Measurements from ENCODE around the gene ARL6IP6. TPM values are rescaled to one million over a fixed set of nuclear protein-coding genes. Genes with fewer than 3 reads are reported as not detected.

The ARL6IP6 gene
- total and polyA plus RNA-seq, 4 donors = 9.6 to 15.7 (median 12.7) TPM

DNA sequence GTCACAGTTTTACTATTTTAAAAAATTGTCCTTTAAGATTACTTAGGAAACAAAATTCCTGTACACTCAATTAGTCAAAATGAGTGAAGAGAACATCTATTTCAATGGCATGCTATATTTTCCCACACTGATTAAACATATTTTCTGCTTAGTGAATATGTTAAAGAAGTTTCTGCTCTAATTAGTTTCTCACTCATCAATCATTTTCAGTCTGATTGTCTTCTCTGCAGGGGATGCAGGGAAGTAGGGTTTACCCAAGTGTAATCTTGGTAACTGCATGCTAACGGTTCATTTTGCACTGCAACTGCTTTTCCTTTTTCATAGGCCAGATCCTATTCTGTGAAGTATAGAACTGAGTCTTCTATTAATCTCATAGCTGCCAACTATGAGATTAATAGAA lies 78.5 kb downstream of the ARL6IP6 start:
- no peaks in the 10 kb centered on the region for H3K9me3 ChIP-seq (ENCODE audit: control insufficient read depth, low read length)
- intact Hi-C loops (cut with DNase I) = no loop called here
- no peaks in the 10 kb centered on the region for H3K4me1 ChIP-seq (ENCODE audit: control insufficient read depth in 1 of 2, insufficient read depth in 2 of 2, low read length in 2 of 2)
- H3K27me3 ChIP-seq (ENCODE audit: control insufficient read depth in 1 of 2, insufficient read depth in 2 of 2, low read length in 1 of 2) = no peaks in the 10 kb centered on the region
- WGBS, 2 donors = 35 to 40% methylated on average over 1 of the region's 1 CpG
- DNase-seq (no peak), ATAC-seq (ENCODE audit: low FRiP score) (no peak)
- H3K27ac ChIP-seq (ENCODE audit: low read depth in 1 of 2, low read length in 2 of 2) = no peak overlapping the region
- no peaks in the 10 kb centered on the region for H3K36me3 ChIP-seq (ENCODE audit: control insufficient read depth in 1 of 2, insufficient read depth in 2 of 2, low read length in 1 of 2)
- H3K4me3 ChIP-seq (ENCODE audit: low read length in 2 of 2) = no peak overlapping the region

- Histone ChIP-seq H3K4me1 (ENCODE audit: control insufficient read depth in 1 of 2, insufficient read depth in 2 of 2, low read length in 2 of 2) (no peaks in the 10 kb centered on the region), H3K4me3 (ENCODE audit: low read length in 2 of 2) (no peak overlapping the region), H3K27ac (ENCODE audit: low read depth in 1 of 2, low read length in 2 of 2) (no peak overlapping the region), H3K27me3 (ENCODE audit: control insufficient read depth in 1 of 2, insufficient read depth in 2 of 2, low read length in 1 of 2) (no peaks in the 10 kb centered on the region), H3K9me3 (ENCODE audit: control insufficient read depth, low read length) (no peaks in the 10 kb centered on the region), H3K36me3 (ENCODE audit: control insufficient read depth in 1 of 2, insufficient read depth in 2 of 2, low read length in 1 of 2) (no peaks in the 10 kb centered on the region)
- 94 to 97% methylated on average over 26 to 29 of the region's 29 CpGs for WGBS, 2 donors
- intact Hi-C loops (cut with DNase I) = no loop called here
- ATAC-seq (ENCODE audit: low FRiP score) (no peak), DNase-seq (peak in 1 of 2 donors; percentile 69)
Measured at GRCh38 chr2:152804687-152805408, 86.4 kb downstream of the ARL6IP6 start.

GRCh38 chr2:152811916-152812315 lies 93.5 kb downstream of the ARL6IP6 start:
- no peaks in the 10 kb centered on the region for H3K4me1 ChIP-seq (ENCODE audit: control insufficient read depth in 1 of 2, insufficient read depth in 2 of 2, low read length in 2 of 2)
- no peak for ATAC-seq (ENCODE audit: low FRiP score)
- no peaks in the 10 kb centered on the region for H3K36me3 ChIP-seq (ENCODE audit: control insufficient read depth in 1 of 2, insufficient read depth in 2 of 2, low read length in 1 of 2)
- 76 to 85% methylated on average over 3 of the region's 3 CpGs for WGBS, 2 donors
- intact Hi-C loops (cut with DNase I) = no loop called here
- H3K27ac ChIP-seq (ENCODE audit: low read depth in 1 of 2, low read length in 2 of 2) = no peak overlapping the region
- H3K27me3 ChIP-seq (ENCODE audit: control insufficient read depth in 1 of 2, insufficient read depth in 2 of 2, low read length in 1 of 2) = no peaks in the 10 kb centered on the region
- no peaks in the 10 kb centered on the region for H3K9me3 ChIP-seq (ENCODE audit: control insufficient read depth, low read length)
- H3K4me3 ChIP-seq (ENCODE audit: low read length in 2 of 2) = no peak overlapping the region
- DNase-seq = no peak

Other genes with a start within 250 kb of the ARL6IP6 start
- gene PRPF40A, start 1.2 kb upstream of the ARL6IP6 start, total RNA-seq = 10 to 100 TPM; 59.4 to 73.3 TPM
- gene PRPF40A, start 1.2 kb upstream of the ARL6IP6 start, polyA plus RNA-seq = 10 to 100 TPM; 22.7 to 24.5 TPM

Measured in aorta (tissue), 5 donors.